GM21381 (cell line): ENCODE results near the gene LIG1.
A peak's percentile ranks its signal among the peaks of the same experiment; 100 is the strongest.
"Not testable (repeated sequence)": the region's sequence is repeated elsewhere in the genome, so short reads cannot be mapped to it uniquely, and the experiment has no call there.

Experiments
- ATAC-seq: cut with Tn5 transposase; IDR thresholded peaks from one replicate; pipeline ENCODE4 v1.9.1; 2021; ENCODE audit warnings: mild to moderate bottlenecking, moderate library complexity; ENCODE audit not compliant: unreplicated experiment

Gene LIG1

GRCh38 chr19:48122421-48122820 lies 47.7 kb downstream of the LIG1 start:
- no peak for ATAC-seq

DNA sequence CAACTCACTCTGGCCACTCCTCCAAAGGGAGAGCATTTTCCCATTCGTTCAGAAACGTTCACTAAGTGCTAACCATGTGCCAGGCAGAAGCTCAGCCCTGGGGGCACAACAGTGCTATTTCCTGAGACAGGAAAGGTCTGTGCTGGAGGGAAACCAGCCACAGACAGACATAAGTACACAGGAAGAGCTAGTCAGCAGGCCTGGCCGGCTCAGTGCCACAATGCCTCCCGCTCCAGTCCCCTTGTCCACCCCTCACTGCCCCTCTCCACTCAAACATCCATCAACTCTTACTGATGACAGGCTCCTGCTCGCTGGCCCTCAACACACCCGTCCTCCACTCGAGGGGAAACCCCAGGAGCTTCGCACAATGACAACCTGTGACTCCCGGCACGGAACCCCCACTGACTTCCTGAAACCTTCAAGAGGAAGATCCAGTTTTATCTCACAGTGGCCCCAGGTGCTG lies 48.2 kb downstream of the LIG1 start:
- ATAC-seq, result no peak

DNA sequence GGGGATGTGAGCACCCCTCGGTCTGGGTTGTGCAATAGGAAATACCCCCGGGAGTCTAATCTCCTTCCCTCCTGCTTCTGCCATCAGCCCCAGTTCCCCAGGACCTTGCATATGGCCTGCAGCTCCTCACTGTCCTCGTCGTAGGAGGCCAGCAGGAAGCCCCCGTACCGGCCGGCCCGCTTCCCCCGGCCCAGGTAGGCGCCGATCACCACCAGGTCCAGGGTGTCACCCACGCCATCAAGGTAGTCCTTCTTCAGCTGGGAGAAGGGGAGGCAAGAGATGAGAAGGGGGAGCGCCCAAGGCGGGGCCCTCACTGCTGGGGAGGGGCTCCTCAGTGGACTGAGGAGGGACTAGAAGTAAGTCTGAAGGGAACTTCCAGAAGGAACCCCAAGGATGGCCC lies 49.1 kb downstream of the LIG1 start:
- no peak for ATAC-seq

DNA sequence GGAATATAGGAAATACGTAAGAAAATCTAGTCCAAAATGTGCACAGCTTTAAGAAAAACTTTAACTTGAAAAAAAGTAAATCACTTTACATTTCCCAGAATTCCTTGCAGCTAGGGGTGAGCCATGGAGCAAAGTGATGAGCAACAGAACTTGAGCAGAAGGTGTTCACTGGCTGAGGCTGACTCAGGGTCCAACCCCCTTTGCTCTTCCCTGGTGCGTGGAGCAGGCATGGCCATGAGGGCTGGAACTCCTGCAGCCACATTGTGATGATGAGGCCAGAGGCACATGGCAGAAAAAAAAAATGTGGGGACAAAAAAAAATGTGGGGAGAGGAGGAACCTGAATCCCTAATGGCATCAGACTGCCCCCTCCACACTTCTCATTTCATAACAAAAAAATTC lies 49.6 kb downstream of the LIG1 start:
- no peak for ATAC-seq

DNA sequence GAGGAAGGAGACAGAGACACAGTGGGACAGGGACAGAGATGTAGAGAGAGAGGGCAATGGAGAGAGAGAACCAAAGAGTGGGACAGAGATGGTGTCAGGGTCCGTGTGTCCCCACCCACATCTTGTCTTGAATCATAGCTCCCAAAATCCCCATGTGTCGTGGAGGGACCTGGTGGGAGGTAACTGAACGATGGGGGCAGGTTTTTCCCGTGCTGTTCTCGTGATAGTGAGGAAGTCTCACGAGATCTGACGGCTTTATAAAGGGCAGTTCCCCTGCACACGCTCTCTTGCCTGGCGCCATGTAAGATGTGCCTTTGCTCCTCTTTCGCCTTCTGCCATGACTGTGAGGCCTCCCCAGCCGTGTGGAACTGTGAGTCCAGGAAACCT lies 52.0 kb downstream of the LIG1 start:
- no peak for ATAC-seq

- no peak for ATAC-seq
Observed at GRCh38 chr19:48117515-48118130, 52.5 kb downstream of the LIG1 start.

DNA sequence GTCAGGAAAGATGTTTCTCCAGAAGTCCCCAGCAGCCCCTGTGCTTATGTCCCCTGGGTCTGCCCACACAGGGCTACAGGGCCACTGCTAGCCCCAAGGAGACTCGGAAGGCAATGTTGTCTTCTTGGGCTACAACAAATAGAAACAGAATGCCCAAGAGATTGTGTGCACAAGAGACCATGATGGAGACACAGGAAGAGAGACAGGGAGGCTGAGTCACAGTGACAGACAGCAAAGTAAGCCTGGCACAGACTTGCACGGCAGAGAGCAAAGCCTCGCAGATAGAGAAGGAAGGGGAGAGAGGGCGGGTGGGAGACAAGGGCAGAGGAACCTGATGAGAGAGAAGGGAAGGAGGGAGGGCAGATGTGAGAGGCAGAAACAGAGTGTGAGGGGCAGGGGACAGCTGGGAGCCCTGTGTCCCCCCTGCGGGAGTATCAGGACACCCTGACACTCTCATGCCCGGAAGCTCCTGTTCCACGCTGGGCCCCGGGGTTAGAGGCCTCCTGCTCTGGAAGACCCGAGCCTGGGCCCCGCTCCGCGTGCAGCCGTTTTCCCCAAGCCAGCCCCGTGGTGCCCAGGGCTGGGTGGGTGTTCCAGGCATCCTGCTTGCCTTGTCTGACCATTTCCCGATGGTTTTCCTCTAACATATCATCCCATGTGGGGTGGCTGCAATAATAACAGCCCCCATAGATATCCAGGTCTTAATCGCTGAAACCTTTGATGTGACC lies 56.8 kb downstream of the LIG1 start:
- ATAC-seq, result no peak

GRCh38 chr19:48111280-48111679 lies 58.9 kb downstream of the LIG1 start:
- no peak for ATAC-seq

DNA sequence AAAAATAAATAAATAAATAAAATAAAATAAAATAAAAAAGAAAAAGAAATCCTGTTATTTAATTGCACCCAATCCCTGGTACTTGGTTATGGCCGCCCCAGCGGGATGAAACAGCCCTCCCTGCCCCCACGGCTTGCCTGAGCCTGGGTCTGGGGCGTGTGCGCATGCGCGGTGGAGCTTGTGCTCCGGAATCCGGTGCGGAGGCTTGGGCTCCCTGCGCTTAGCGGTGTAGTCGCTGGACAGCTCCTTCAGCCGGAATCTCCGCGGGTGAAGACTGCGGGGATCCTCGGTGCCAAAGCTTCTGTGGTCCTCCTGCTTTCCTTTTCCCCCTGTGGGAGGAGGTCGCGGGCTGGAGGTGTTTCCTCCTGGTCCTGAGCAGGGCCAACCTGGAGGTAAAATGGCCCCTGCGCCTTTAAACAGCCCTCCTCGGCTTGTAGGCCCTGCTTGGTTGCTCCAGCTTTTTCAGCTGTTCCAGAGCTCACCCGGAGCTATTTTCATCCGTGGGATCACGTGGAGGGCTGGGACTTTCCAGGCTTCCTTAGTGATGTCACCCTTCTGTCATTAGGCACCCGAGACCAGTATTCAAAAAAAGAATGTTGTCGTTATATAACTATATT lies 59.7 kb downstream of the LIG1 start, which contains the start of gene PLA2G4C:
Gene PLA2G4C (minus strand): TSS at position 468 of the 617 bp plus-strand sequence. CDS start 4,288 bp downstream, outside the sequence.
- peak; percentile 62 for ATAC-seq

DNA sequence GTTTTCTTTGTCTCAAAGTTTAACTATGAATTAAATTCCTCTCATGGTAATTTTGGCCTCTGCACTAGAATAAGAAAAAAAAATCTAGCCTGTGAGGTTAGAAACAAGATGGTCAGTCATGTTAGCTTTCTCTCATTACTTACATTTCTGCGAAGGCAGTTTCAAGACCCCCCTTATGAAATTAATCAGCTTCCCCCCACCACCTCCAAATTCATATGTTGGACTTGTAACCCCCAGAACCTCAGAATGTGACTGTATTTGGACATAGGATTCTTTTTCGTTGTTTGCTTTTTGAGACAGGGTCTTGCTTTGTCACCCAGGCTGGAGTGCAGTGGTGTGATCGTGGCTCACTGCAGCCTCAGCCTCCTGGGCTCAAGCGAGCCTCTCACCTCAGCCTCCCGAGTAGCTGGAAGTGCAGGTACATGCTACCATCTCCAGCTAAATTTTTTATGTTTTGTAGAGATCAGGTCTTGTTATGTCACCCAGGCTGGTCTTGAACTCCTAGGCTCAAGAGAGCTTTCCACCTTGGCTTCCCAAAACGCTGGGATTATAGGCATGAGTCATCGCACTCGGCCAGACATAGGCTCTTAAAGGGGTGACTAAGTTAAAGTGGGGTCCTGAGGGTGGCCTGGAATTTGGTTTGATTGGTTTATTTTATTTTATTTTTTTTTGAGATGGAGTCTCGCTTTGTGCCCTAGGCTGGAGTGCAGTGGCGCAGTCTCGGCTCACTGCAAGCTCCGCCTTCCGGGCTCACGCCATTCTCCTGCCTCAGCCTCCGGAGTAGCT lies 61.0 kb downstream of the LIG1 start:
- no peak for ATAC-seq

DNA sequence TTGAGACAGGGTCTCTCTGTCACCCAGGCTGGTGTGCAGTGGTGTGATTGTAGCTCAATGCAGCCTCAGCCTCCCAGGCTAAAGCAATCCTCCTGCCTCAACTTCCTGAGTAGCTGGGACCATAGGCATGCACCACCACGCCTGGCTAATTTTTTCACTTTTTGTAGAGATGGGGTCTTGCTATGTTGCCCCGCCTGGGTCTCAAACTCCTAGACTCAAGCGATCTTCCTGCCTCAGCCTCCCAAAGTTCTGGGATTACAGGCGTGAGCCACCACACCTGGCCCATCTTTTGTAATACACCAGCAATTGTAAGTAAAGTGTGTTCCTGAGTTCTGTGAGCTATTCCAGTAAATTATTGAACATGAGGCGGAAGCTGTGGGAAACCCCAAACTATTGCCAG lies 66.2 kb downstream of the LIG1 start:
- no peak for ATAC-seq

GRCh38 chr19:48102870-48103751 lies 67.0 kb downstream of the LIG1 start:
- ATAC-seq, result no peak

- no peak for ATAC-seq
Observed at GRCh38 chr19:48095612-48096175, 74.5 kb downstream of the LIG1 start.

- ATAC-seq, result no peak
Observed at GRCh38 chr19:48094855-48095203, 75.3 kb downstream of the LIG1 start.

DNA sequence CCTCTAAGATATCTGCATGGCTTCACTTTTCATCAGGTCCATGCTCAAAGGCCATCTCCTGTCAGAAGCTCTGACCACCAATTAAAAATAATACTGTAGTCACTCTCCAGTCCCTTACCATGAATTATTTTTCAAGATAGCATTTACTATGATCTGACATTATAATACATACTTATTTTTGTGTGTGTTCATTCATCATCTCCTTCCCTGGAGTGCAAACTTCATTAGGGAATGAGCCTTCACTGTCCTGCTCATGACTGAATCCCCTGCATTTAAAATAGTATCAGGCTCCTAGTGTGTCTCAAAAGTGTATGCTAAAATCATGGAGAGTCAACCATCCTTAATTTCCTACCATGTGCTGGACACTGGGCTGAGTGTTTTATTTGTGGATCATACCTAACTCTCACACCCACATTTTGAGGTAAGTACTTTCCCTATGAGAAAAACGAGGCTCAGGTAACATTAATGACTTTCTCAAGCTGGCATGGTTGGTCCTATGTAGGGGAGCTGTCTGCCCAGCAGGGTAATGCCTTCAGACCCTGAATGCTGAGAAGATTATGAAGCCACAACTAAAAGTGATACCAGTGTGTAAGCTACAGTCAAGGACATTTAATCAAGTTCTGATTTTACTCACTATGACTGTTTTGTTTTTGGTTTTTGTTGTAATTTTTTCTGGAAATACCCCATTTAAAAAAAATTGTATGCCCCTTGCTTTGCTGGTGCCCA lies 75.9 kb downstream of the LIG1 start:
- ATAC-seq, result no peak

GRCh38 chr19:48091111-48091718 lies 78.9 kb downstream of the LIG1 start:
- not testable (repeated sequence) for ATAC-seq

- no peak for ATAC-seq
Observed at GRCh38 chr19:48090281-48090802, 79.8 kb downstream of the LIG1 start.

- ATAC-seq, result not testable (repeated sequence)
Observed at GRCh38 chr19:48088991-48089390, 81.2 kb downstream of the LIG1 start.
